ENCODE data around the gene MAPK10.
"Not testable (repeated sequence)": the region's sequence is repeated elsewhere in the genome, so short reads cannot be mapped to it uniquely, and the experiment has no call there.

Gene MAPK10

DNA sequence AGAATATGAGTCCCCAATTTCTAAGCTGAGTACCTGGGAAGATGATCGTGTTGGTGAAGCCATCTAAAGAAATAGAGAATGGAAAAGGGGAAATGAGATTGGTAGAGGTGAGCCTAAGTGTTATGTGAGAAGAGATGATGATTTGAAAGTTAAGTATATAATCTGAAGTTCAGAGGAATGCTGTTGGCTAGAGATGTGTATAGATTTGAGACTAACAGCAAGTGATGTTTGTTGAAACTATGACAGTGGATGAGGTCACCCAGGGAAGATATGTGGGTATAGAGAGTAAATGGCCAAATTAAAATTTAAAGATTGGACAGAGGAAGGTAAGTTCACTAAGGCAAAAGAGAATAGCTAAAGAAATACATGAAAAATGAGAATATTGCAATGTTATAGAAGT is 324.2 kb downstream of the MAPK10 start:
- DNase-seq (ENCODE audit: low spot score): no peak

DNA sequence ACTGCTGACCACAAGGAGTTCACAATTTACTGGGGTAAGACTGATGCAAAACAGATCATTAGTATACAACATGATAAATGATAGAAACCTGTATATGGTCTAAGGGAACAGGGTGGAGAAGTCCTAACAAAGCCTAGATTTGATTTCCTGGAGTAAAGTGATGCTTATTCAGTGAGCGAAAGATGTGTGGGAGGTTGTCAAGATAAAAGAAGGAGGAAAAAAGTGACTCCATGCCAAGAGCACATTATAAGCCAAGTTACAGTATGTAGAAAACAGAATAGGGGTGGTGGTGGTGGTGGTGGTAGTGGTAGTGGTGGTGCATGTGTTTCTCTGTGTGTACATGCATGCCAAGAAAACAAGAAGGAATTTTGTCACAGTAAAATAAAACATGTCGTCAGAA is 325.2 kb downstream of the MAPK10 start:
- no peak for DNase-seq (ENCODE audit: low spot score)

DNA sequence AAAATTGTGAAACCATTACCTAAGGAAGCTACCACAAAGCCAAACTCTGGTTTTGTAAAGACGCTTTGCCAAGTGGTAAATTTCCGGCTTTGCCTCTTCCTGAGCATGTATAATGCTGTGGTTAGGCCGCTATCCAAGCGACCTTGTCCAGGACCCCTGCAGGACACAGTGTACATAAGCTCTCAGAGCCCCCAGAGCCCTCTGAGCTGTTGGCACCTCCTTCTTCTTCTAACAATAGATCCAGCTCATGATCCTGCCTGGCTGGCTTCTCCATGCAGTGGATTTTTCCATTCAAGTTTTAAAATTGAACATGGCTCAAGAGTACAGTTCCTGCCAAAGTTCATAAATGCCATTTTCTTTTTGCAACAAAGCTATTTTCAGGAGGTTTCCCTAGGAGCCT is 326.7 kb downstream of the MAPK10 start:
- DNase-seq (ENCODE audit: low spot score): no peak

DNA sequence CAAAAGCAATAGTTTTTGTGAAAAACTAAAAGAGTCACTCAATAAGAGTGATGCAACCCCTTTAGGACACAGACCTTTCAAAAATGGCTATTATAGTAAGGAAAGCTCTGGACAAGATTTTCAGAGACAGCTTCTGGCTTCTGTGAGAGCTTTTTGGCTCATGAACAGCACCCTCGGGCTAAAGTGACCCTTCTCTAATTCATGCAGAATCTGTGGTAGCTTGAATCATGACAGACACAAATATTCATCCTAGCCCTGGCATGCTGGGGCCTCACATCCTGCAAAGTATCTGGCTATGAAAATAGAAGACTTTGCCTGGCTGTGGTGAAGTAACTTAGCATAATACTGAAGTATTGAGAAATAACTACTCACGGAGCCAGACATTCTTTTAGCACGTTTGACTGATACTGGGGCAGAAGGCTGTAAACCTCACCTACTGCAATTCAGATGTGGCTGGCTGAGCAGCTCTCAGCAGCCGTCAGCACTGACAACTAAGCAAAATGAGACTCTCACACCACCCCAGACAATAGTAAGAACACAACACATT is 327.3 kb downstream of the MAPK10 start:
- no peak for DNase-seq (ENCODE audit: low spot score)

DNA sequence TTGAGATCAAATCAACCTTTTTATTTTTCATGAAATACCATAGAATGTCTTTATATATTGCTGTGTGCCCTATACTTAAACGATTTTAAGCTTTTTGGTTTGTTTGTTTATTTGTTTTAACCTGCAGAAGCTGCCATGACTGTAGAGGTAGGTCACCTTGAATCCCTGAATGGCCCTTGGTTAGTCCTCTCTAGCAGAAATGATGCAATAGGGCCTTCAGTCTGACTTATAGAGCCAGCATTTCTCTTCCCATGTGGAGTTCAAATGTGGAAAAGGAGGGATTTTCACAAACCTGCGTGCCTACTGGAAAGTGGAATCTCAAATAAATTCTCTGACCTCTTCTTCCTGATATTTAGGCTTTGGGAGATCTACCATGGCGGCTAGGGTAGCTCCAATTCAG is 327.9 kb downstream of the MAPK10 start:
- DNase-seq (ENCODE audit: low spot score): no peak

DNA sequence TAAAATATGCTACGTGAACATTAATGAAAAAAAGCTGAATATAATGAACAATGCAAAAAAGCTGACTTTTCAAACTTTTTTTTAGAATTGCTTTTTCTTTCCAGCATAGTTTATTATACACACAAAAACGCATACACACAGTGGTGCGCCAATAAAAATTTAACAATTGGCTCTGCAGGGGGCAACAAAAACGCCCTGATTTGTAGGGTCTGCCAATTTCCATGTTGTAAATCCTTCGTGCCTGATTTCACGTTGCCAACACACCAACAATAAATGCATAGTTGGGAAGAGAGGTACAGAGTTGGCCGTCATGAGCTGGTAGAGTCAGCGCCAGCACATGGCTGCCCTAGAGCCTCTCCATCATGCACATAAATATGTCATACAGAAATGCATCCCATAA is 333.1 kb downstream of the MAPK10 start:
- no peak for DNase-seq (ENCODE audit: low spot score)

DNA sequence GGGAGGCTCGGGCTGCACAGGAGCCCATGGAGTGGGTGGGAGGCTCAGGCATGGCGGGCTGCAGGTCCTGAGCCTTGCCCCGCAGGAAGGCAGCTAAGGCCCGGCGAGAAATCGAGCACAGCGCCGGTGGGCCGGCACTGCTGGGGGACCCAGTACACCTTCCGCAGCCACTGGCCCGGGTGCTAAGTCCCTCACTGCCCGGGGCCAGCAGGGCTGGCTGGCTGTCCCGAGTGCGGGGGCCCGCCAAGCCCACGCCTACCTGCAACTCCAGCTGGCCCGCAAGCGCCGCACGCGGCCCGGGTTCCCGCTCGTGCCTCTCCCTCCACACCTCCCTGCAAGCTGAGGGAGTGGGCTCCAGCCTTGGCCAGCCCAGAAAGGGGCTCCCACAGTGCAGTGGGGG is 338.2 kb downstream of the MAPK10 start:
- DNase-seq (ENCODE audit: low spot score): not testable (repeated sequence)

DNA sequence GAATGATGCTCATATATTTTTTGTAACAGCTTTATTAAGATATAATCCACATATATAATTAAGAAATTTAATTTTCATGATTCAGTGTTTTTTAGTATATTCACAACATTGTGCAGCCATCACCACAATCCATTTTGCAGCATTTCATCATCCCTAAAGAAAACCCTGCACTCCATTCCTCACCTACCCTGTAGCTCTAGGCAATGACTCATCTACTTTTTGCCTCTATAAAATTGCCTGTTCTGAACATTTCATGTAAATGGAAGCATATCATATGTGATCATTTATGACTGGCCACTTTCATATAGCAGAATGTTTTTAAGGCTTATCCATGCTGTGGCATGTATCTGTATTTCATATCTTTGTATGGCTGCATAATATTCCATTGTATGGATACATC is 339.9 kb downstream of the MAPK10 start:
- DNase-seq (ENCODE audit: low spot score): no peak

DNA sequence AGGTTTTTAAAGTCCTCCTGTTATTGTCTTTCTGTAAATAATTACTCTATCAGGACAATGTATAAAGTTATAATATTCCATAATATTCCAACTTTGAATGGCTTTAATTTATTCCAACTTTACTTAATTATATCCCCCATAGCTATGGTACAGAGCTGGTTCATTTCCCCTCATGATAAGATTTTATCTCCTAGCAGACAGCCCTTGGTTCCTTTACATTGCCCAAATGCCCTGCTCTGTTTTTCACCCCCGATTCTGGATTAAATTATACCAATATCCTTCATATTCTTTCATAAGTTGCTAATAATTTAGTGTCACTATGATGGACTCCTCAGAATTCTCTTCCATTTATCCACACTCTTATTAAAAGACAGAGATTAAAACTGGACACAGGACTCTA is 340.5 kb downstream of the MAPK10 start:
- DNase-seq (ENCODE audit: low spot score): no peak

DNA sequence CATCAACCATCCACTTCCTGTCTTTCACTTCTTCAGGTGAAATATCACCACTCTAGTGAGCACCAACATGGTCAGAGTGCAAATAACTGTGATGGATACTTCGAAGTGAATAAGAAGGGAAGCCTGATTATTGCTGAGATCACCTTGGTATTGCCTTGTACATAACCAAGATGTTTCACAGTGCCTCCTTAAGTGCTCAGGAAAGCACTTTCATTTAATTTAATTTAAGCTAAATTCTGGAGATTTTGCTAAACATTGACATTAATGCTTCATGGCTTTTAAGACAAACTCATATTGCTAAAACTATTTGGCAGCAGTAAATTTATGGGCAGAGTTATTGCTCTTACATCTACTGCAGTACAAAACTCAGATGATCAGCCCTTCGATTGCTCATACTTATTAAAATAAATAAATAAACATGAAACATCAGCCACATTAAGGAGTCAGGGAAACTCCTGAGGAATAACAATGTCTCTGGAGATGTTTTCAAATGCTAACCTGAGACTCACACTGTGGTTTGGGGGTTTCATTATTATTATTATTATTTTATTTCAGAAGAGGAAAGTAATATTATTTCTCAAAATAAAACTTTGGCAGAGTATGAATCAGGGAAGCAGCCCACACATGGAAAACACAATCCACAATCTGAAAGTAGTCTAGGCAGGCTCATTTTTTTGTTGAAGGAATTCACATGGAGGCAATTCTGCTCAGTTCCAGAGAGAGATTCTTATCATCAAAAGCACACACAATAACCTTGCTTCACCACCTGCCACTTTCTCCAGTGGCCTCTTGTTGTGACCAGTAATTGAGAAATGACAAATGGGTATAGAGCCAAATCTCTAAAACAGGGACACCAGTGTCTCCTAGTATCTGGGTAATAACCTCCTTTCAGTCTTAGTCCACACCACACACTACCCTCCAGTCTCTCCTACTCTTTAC is 344.2 kb downstream of the MAPK10 start:
- no peak for DNase-seq (ENCODE audit: low spot score)

DNA sequence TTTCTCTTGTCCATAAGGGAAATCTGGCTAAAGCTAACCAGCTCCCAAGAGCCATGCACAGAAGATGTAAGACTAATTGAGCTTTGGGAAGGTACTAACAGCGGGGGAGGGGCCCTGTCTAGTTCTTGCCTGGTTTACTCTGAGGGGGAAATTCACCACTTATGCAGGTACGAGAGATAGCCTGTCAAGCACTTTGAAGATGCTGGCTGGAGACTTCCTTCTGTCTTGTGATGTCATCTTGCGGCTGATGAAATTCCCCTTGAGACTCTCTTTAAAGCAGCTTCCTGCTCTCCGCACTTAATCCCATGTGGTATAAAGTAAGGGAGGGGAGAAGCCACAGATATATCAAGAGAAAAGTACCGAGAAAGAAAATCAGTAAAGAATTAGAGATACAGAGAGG is 345.3 kb downstream of the MAPK10 start:
- no peak for DNase-seq (ENCODE audit: low spot score)

DNA sequence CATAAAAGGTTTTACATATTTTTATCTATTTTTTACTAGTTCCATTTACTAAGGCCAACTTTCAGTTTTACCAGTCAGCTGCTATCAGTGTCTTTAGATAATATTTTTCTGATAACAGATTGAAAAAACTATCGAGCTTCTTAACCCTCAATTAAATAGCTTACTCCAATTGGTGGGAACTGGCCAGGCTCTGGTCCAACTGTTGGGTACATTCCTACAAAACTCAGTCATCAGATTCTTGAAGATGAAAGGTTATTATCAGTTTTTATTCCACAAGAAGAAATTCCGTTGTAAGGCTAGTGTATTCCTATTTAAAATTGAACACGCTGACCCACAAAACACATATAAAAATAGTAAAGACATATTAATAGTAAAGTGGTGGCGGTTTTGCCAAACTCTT is 346.2 kb downstream of the MAPK10 start:
- no peak for DNase-seq (ENCODE audit: low spot score)

DNA sequence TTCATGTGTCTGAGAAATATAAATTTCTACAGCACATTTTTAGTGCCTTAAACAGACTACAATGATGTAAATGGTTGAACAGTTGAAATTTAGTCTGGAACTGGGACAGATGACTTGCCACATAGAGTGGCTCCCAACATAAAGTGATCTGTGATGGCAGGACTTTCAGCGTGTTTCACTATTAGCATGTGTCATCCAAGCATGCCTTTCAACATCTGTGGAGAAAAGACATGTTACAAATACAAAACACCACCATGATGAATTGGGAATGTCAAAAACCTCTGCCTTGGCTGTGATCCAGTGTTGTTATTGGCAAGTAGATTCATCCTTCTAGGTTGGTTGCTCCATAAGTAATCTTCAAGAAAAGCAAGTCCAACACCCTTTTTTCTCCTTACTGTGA is 348.7 kb downstream of the MAPK10 start:
- no peak for DNase-seq (ENCODE audit: low spot score)

DNA sequence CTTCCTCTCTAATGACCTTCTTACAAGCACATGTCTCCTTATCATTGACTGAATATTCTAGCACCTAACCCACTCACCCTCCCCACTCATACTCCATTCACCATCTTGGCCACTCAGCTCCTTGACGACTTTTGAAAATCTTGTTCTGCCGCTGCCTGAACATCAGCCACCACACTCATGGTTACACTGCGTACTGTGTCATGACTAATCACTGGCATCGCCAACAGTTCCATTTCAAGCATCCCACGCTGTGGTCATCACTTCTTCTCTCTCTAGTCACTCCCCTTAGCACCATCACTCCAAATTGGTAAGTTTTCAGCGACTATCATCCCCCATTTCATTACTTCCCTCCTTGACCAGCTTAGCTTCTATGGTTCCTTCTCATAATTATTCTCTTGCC is 352.8 kb downstream of the MAPK10 start:
- no peak for DNase-seq (ENCODE audit: low spot score)

DNA sequence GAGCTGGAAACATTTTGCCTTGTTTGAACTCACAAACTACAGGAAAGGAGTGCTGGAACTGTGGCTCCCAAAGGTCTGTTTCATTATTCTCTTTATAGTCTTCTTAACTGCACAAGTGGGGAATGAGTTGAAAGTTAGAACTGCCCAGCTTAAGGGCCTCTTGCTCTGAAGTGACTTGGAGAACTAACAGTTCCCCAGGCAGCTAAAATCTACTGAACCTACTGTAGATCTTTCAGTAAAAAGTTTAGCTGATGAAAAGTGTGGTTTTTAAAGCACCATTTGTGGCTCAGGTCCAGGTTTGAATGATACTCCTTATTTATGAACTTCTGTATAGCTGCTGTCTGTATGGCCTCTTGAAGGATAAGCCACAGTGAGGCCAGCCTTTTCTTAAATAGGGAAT is 353.8 kb downstream of the MAPK10 start:
- no peak for DNase-seq (ENCODE audit: low spot score)

DNA sequence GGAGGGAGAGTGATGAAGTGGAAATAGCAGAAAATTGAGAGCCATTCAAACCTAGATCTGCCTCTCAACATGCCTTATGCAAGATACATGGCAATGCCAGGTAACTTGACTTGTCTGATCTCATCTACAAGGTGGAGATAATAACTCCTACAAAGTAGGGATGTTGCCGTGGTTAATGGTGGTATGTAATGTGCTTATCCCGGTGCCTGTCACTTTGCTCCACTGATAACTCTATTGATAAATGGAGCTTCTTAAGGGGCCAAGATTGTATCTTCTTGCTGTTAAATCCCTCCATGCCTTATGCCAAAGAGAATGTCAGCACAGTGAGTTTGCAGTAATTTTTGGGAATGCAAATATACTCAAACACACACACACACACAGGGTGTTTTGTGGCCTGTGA is 355.8 kb downstream of the MAPK10 start:
- DNase-seq (ENCODE audit: low spot score): no peak

DNA sequence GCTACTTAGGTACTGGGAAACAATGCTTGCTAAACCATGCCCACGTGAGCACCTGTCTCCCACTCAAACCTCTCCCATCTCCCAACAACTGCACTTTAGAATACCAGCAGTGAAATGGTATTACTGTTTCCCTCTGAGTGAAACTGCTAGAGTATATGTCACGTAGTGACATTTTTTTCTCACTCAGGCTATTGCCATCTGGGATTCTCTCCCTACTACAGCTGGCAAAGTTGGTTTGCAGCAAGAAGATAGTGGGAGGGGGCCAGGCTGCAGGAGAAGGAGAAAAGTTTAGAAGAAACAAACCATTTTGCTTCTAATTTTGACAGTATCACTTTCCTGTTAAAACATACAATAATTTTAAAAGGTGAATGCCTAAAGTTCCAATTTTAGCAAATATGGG is 358.3 kb downstream of the MAPK10 start:
- DNase-seq (ENCODE audit: low spot score): no peak

DNA sequence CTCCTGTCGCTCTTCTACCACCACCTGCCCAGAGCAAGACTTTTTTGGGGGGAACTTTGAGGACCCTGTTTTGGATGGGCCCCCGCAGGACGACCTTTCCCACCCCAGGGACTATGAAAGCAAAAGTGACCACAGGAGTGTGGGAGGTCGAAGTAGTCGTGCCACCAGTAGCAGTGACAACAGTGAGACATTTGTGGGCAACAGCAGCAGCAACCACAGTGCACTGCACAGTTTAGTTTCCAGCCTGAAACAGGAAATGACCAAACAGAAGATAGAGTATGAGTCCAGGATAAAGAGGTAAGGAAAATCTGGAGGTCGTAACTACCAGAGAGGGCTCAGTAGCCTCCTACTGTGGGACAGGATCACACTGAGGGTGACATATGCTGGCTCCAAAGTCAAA is 364.5 kb downstream of the MAPK10 start:
- no peak for DNase-seq (ENCODE audit: low spot score)

DNA sequence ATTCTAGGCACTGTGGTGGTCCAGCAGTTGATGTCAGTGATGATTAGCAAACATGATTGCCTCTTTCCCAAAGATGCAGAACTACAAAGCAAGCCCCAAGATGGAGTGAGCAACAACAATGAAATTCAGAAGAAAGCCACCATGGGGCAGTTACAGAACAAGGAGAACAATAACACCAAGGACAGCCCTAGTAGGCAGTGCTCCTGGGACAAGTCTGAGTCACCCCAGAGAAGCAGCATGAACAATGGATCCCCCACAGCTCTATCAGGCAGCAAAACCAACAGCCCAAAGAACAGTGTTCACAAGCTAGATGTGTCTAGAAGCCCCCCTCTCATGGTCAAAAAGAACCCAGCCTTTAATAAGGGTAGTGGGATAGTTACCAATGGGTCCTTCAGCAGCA is 365.3 kb downstream of the MAPK10 start:
- DNase-seq (ENCODE audit: low spot score): no peak

DNA sequence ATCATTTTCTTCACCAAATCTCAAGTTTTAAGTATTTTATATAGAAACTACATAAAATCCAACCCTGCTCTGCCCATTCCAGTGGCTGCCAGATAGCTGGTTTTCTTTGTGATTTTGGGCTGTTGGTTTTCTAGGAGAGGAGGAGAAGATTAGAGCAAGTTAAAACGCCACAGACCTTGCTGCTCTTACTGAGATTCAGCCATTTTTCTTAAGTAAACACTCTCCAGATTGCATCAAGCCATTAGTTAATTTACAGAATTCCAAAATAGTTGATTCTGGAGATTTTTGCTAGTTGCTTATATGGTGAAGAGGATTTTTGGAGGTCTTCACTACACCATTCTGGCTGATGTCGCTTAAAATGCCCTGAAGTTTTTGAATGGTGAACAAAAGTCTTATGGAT is 366.2 kb downstream of the MAPK10 start:
- DNase-seq (ENCODE audit: low spot score): no peak

DNA sequence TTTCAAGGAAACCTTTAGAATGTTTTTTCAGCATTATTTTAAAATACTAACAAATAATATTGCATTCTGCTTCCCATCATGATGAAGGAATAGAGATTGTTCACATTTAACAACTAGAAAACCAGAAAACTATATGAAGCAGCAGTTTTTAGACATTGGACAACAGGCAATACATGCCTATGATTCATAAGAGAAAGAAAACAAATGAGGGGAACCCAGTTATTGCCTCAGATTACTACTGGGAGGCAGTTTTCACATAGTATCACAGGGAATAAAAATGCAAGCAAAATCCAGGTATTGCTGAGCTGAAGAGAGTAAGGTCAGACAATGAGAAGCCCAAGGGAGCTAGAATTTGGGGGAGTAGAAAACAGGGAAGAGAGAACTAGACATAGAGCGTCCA is 373.6 kb downstream of the MAPK10 start:
- DNase-seq (ENCODE audit: low spot score): no peak

DNA sequence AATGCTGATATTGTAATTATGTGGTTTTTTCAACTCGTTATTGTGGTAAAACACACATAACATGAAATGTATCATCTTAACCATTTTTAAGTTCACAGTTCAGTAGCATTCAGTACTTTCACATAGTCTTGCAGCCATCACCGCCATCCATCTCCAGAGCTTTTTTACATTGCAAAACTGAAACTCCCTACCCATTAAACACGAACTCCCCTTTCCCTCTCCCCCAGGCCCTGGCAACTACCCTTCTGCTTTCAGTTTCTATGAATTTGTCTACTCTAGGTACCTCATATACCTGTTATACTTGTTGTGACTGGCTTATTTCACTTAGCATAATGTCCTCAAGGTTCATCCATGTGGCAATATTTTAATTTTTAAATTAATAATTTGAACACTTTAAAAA is 380.6 kb downstream of the MAPK10 start:
- no peak for DNase-seq (ENCODE audit: low spot score)

DNA sequence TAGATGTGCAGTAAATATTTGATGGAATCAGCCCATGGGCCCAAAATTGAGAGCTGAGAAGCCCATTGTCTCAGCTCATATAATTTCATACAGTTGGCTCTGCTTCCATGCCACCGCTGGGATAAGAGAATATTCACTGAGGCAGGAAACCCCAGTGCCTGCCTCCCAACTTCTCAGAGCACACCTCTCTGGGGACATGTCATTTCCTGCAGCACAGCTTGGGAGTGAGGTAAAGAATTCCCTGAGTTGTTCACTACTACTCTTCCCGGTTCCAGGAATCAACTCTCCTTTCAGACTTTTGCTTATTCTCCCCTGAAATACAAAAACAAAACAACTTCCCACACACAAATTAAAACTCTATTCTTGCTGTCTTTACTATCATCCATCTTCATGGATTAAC is 389.3 kb downstream of the MAPK10 start:
- no peak for DNase-seq (ENCODE audit: low spot score)

Measured in putamen (tissue), 1 donor.